Activated T-helper 17 cell treated with anti-CD3 and anti-CD28 coated beads, Interleukin-2, amount 50 U/mL, for 72 hours (primary cell): ENCODE data around the gene ATP5MG. TPM values are rescaled to one million over a fixed set of nuclear protein-coding genes. Genes with fewer than 3 reads are reported as not detected.
A peak's percentile ranks its signal among the peaks of the same experiment; 100 is the strongest.

Experiments
- ATAC-seq: fragments of 150-1000 bp; cut with Tn5 transposase; replicated peaks from 2 replicates; pipeline ENCODE4 v1.10.0; 2021; ENCODE audit warnings: mild to moderate bottlenecking, moderate library complexity
- H3K27ac Mint-ChIP-seq: one replicate; pipeline ENCODE4 v1.8.0; 2022; ENCODE audit warnings: mixed read lengths
- H3K27me3 Mint-ChIP-seq: one replicate; pipeline ENCODE4 v1.8.0; 2022; ENCODE audit warnings: mixed read lengths
- H3K36me3 Mint-ChIP-seq: one replicate; pipeline ENCODE4 v1.8.0; 2022; ENCODE audit warnings: low read depth, mild to moderate bottlenecking, mixed read lengths
- H3K4me1 Mint-ChIP-seq: one replicate; pipeline ENCODE4 v1.8.0; 2022; ENCODE audit warnings: mixed read lengths
- H3K4me3 Mint-ChIP-seq: one replicate; pipeline ENCODE4 v1.8.0; 2022; ENCODE audit warnings: mild to moderate bottlenecking, mixed read lengths
- H3K9me3 Mint-ChIP-seq: one replicate; pipeline ENCODE4 v1.8.0; 2022; ENCODE audit warnings: mixed read lengths
- total RNA-seq, 2 donors: library from RNA; stranded (reverse); gene quantifications; one replicate each; pipeline ENCODE4 v1.2.3, GENCODE V29; 2022

The ATP5MG gene, protein sequence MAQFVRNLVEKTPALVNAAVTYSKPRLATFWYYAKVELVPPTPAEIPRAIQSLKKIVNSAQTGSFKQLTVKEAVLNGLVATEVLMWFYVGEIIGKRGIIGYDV
- 100 to 1,000 TPM; 155 to 275 TPM for total RNA-seq

DNA sequence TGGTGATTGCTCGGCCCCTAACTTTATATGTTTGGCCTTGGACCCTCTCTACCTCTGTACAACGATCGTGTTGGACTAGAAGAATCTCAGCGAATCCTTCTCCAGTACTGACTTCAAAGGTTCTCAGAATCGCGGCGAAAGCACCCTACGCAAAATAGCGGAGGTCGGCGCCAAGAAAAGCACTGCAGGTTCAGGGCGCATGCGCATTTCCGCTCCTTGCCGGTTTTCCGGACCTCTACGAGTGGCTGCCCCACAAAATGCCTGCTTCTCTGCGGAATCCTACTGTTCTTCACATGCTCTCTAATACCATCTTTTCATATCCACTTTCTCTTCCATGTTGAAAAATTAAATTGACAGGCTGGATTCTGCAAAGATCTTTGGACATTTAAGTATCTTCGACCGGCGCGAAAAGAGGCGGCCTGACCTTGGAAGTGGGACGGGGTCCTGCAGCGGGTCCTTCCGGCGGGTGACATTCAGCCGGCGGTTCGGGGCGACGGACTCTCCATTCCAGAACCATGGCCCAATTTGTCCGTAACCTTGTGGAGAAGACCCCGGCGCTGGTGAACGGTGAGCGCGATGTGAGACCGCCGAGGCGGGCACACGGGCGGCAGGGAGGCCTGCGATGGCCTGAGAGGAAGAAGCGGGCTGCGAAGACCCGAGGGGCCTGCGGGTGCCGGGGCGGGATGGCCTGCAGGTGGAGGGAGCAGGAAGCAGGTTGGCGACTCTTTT, at the start of gene ATP5MG:
Gene ATP5MG, plus strand, starts transcription at position 456 of the 729 bp plus-strand sequence. Its CDS starts 60 bp downstream, at position 516.
- Mint-ChIP-seq H3K4me3 (peak within 1 kb of the TSS; percentile 92), H3K4me1 (peaks cover 31% of the 10 kb centered on the region), H3K9me3 (no peaks in the 10 kb centered on the region), H3K27me3 (no peaks in the 10 kb centered on the region), H3K36me3 (peaks cover 90% of the 10 kb centered on the region), H3K27ac (peak within 1 kb of the TSS; percentile 99)
- peak; percentile 72 for ATAC-seq

DNA sequence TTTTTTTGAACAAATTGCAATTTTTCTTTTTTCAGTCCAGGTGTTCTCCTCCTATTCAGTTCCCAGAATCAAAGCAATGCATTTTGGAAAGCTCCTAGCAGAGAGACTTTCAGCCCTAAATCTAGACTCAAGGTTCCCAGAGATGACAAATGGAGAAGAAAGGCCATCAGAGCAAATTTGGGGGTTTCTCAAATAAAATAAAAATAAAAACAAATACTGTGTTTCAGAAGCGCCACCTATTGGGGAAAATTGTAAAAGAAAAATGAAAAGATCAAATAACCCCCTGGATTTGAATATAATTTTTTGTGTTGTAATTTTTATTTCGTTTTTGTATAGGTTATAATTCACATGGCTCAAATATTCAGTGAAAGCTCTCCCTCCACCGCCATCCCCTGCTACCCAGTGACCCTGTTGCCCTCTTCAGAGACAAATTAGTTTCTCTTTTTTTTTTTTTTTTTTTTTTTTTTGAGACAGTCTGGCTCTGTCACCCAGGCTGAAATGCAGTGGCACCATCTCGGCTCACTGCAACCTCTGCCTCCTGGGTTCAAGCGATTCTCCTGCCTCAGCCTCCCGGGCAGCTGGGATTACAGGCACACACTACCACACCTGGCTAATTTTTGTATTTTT, 48.2 kb upstream of the ATP5MG start:
- H3K36me3 Mint-ChIP-seq: peaks cover 68% of the 10 kb centered on the region
- peaks cover 20% of the 10 kb centered on the region for H3K4me1 Mint-ChIP-seq
- no peaks in the 10 kb centered on the region for H3K9me3 Mint-ChIP-seq
- H3K27me3 Mint-ChIP-seq: no peaks in the 10 kb centered on the region
- ATAC-seq: no peak
- H3K27ac Mint-ChIP-seq: peak overlapping the region; percentile 61
- no peak overlapping the region for H3K4me3 Mint-ChIP-seq

DNA sequence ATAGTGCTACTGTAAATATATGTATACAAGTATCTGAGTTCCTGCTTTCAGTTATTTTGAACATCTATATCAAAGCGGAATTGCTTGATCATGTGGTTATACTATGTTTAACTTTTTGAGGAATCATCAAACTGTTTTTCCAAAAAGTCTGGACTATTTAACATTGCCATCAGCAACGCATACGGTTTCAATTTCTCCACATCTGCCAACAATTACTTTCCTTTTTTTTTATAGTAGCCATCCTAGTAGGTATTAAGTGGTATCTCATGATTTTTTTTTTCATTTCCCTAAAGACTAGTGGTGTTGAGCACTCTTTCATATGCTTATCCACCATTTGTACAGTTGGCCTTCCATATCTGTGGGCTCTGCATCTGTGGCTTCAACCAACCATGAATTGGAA, 43.3 kb upstream of the ATP5MG start:
- Mint-ChIP-seq H3K4me3 (peak overlapping the region; percentile 100), H3K27ac (peak overlapping the region; percentile 99), H3K4me1 (peaks cover 26% of the 10 kb centered on the region), H3K36me3 (peaks cover 51% of the 10 kb centered on the region), H3K9me3 (no peaks in the 10 kb centered on the region), H3K27me3 (no peaks in the 10 kb centered on the region)
- ATAC-seq: no peak

DNA sequence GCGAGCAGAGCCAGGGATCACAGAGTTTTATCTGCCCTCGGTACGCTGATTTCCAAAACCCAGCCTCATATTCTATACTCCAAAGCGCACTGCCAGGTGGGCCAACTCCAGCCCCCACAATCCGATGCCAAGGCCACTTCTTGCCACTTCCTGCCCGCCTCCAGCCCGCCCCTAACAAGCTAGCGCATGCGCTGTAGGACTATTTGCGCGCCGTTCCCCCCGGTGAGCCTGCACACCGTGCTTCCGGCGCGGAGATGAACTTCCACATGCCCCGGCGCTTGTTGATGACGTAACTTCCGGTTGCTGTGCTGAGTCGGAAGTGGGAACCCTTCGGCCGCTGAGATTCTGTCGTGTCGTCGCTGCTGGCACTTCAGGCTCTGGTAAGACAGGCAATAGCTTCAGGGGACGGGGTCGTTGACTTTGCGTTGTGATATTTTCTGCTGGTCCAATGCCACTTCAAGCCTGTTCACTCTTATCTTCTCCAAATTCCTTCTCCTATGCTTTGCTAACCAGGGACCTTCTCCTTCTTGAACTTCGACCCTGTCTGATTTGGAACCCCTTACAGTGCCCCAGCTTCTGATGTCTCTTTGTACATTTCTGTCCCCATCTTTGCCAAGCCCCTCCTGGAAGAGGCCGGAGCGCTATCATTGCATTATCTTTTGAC, 42.0 kb upstream of the ATP5MG start, which contains the start of gene UBE4A:
Gene UBE4A, plus strand, starts transcription at position 306 of the 664 bp plus-strand sequence. CDS start 5,481 bp downstream, outside the sequence.
- Mint-ChIP-seq H3K36me3 (peaks cover 51% of the 10 kb centered on the region), H3K9me3 (no peaks in the 10 kb centered on the region), H3K4me3 (peak within 1 kb of the TSS; percentile 100), H3K27me3 (no peaks in the 10 kb centered on the region), H3K4me1 (peaks cover 30% of the 10 kb centered on the region), H3K27ac (peak within 1 kb of the TSS; percentile 99)
- ATAC-seq: peak; percentile 98

DNA sequence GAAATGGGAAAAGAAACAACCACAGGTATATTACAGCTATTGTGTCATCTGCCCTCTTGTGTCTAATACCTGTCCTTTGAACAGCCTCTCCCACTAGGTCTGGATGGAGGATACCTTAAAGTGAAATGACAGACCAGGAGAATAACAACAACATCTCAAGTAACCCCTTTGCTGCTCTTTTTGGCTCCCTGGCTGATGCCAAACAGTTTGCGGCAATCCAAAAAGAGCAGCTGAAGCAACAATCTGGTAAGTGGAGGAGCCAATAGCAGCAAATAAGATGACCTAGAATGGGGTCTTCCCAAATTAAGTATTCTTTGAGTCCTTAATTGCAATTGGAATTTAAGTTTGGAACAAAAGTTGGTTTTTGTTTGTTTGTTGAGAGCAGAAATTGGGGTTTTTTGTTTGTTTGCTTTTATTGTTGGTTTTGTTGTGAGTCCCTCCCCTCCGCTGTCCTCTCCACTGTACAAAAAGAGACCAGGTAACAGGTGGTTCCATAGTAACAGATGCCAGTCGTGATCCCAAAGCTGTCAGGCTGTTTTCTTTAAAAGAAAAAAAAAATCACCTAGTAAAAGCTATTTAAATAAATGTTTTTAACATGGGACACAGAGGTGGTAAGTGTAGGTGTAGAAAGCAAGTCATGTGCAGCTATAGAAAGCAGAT, 36.3 kb upstream of the ATP5MG start:
- peaks cover 91% of the 10 kb centered on the region for H3K36me3 Mint-ChIP-seq

DNA sequence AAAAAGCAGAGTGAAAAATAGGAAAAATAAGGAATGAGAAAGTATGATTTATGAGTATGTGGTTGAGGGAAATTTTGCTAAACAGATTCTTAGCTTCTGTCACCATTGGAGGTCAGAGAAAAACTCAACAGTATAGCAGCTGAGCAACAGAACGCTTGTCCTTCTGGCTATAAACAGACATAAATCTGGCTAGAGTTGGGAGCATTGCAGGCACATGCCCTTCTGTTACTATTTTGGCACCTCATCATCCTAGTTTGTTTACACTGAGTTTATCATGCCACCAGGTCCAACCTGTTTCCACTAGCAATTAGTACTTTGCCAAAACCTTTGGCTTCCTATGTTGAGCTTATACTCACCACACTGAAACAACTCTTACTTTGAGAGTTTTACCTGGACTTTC, 35.1 kb upstream of the ATP5MG start:
- Mint-ChIP-seq H3K4me3 (no peak overlapping the region), H3K27ac (no peak overlapping the region), H3K4me1 (peaks cover 14% of the 10 kb centered on the region), H3K9me3 (no peaks in the 10 kb centered on the region), H3K36me3 (peaks cover 100% of the 10 kb centered on the region), H3K27me3 (no peaks in the 10 kb centered on the region)
- no peak for ATAC-seq

More for the DNA sequence above, 36.3 kb upstream of the ATP5MG start:
- Mint-ChIP-seq H3K9me3 (no peaks in the 10 kb centered on the region), H3K4me1 (peaks cover 15% of the 10 kb centered on the region), H3K4me3 (no peak overlapping the region), H3K27me3 (no peaks in the 10 kb centered on the region), H3K27ac (peak overlapping the region; percentile 42)
- ATAC-seq: no peak

DNA sequence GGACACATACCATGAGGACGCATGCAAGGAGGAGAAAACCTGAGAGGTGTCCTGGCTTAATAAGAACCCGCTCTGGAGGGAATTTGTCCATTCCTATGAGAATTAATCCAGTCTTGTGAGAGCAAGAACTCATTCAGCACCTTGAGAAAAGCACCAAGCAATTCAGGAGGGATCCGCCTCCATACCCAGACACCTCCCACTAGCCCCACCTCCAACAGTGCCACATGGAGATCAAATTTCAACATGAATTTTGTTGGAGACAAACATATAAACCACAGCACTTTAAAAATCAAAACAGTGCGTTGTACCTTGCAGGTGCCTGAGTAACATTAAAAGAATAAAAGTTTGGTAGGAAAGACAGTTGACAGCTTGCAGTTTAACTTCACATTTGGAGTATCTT, 30.6 kb upstream of the ATP5MG start:
- Mint-ChIP-seq H3K27ac (no peak overlapping the region), H3K4me3 (no peak overlapping the region), H3K9me3 (no peaks in the 10 kb centered on the region), H3K27me3 (no peaks in the 10 kb centered on the region), H3K4me1 (no peaks in the 10 kb centered on the region), H3K36me3 (peaks cover 100% of the 10 kb centered on the region)
- ATAC-seq: no peak

DNA sequence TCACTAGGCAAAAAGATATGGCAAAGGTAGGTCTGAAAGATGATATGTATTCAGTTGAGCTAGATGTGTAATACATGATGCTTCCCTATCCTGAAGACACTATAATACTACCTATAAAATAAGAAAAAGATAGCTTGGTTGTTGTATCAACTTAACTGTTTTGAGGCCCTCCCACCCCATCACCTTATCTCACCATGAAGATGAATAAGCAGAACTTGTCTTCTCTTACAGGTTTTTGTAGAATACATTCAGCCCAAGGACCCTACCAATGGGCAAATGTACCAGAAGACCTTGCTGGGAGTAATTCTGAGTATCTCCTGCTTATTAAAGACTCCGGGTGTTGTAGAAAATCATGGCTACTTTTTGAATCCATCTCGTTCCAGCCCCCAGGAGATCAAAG, 28.1 kb upstream of the ATP5MG start:
- Mint-ChIP-seq H3K36me3 (peaks cover 100% of the 10 kb centered on the region), H3K9me3 (no peaks in the 10 kb centered on the region), H3K4me3 (no peak overlapping the region), H3K27me3 (no peaks in the 10 kb centered on the region), H3K27ac (no peak overlapping the region), H3K4me1 (no peaks in the 10 kb centered on the region)
- no peak for ATAC-seq

DNA sequence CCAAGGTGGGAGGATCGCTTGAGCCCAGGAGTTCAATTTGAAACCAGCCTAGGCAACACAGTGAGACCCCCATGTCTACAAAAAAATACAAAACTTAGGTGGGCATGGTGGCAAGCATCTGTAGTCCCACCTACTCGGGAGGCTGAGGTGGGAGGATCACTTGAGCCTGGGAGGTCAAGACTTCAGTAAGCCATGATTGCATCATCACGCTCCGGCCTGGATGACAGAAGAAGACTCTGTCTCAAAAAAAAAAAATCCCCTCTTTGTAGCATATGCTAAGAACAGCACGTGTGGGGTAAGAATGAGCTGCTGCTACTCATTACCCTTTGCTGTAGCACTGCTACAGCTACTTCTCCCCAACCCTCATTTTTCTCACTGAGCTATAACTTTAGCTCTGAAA, 27.5 kb upstream of the ATP5MG start:
- Mint-ChIP-seq H3K4me1 (no peaks in the 10 kb centered on the region), H3K36me3 (peaks cover 100% of the 10 kb centered on the region), H3K27ac (no peak overlapping the region), H3K4me3 (no peak overlapping the region), H3K27me3 (no peaks in the 10 kb centered on the region), H3K9me3 (no peaks in the 10 kb centered on the region)
- no peak for ATAC-seq

DNA sequence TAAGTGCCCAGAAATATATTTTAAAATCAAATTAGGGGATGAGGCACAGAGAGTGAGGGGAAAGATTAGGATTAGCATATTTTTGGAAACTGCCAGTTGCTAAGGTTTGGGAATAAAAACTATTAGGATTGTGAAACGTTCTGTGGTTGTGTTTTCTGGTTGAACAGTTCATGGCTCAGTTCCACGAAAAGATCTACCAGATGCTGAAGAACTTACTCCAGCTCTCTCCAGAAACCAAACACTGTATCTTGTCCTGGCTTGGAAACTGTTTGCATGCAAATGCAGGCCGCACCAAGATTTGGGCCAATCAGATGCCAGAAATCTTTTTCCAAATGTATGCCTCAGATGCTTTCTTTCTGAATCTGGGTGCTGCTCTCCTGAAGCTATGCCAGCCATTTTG, 26.7 kb upstream of the ATP5MG start:
- H3K27me3 Mint-ChIP-seq: no peaks in the 10 kb centered on the region
- ATAC-seq: no peak
- H3K4me3 Mint-ChIP-seq: no peak overlapping the region
- no peaks in the 10 kb centered on the region for H3K9me3 Mint-ChIP-seq
- H3K36me3 Mint-ChIP-seq: peaks cover 100% of the 10 kb centered on the region
- H3K4me1 Mint-ChIP-seq: no peaks in the 10 kb centered on the region
- H3K27ac Mint-ChIP-seq: no peak overlapping the region

DNA sequence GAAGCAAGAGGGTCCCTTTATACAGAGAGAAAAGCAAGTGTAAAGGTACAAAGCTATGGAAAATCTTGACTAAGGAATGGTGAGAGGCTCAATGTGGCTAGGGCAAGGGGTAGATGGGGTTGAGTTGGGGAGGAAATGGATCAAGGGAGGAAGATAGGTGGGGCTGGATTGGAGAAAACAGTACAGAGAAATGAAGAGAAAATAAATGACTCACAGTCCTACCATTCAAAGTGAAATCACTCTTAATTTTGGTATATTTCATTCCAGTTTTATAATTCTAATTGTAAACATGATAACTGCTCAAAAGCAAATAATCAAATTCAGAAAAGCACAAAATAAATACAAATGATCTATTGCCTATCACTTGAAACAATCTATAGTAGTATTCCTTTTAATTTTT, 25.4 kb upstream of the ATP5MG start:
- no peak for ATAC-seq
- Mint-ChIP-seq H3K27ac (peak overlapping the region; percentile 66), H3K9me3 (no peaks in the 10 kb centered on the region), H3K36me3 (peaks cover 99% of the 10 kb centered on the region), H3K4me1 (no peaks in the 10 kb centered on the region), H3K27me3 (no peaks in the 10 kb centered on the region), H3K4me3 (no peak overlapping the region)

DNA sequence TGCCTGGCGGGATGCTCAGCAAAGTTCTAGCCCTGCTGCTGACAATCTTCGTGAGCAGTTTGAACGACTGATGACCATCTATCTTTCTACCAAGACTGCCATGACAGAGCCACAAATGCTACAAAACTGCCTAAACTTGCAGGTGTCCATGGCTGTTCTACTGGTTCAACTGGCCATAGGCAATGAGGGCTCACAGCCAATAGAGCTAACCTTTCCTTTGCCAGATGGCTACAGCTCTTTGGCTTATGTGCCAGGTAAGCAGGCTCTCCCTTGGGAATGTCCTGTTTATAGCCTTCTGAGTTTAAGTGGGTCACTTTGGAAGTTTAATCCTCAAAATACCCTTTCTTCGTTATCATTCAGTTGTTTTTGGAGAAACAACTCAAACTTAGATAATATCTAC, 21.9 kb upstream of the ATP5MG start:
- no peaks in the 10 kb centered on the region for H3K27me3 Mint-ChIP-seq

DNA sequence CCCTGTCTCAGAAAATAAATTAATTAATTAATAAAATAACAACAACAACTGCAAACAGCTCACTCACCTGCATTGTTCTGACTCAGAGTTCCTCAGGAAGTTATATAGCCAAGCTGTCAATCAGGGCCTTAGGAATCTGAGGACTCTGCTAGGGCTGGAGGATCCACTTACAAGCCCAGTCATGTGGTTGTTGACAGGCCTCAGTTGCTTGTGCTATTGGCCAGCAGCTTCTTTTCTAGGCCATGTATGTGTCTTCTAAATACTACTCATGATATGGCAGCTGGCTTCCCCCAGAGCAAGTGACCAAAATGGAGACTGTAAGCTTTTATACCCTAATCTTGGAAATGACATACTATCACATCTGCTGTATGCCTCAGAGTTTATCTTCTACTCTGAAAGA, 20.8 kb upstream of the ATP5MG start:
- Mint-ChIP-seq H3K9me3 (no peaks in the 10 kb centered on the region), H3K27me3 (no peaks in the 10 kb centered on the region), H3K4me1 (no peaks in the 10 kb centered on the region), H3K4me3 (no peak overlapping the region), H3K36me3 (peaks cover 99% of the 10 kb centered on the region), H3K27ac (no peak overlapping the region)
- ATAC-seq: no peak

More for the DNA sequence above, 21.9 kb upstream of the ATP5MG start:
- Mint-ChIP-seq H3K9me3 (no peaks in the 10 kb centered on the region), H3K36me3 (peaks cover 99% of the 10 kb centered on the region), H3K27ac (no peak overlapping the region), H3K4me1 (no peaks in the 10 kb centered on the region), H3K4me3 (no peak overlapping the region)
- ATAC-seq: no peak

DNA sequence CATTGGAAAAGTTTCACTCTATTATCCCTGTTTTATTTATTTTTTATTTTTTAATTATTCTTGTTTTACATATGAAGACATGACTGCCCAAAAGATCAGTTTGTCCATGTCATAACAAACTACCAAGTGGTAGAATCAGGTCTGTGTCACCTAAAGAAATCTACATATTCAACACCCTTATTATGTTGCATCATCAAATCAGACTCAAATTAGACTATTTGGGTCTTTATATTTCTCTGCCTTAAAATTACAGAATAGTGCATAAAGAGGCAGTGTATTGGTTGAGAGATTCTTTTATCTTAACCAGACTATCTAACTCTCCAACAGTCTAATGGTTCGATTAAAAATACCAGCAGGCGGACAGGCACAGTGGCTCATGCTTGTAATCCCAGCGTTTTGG, 18.5 kb upstream of the ATP5MG start:
- H3K4me1 Mint-ChIP-seq: no peaks in the 10 kb centered on the region
- no peak overlapping the region for H3K27ac Mint-ChIP-seq
- no peak for ATAC-seq
- no peaks in the 10 kb centered on the region for H3K27me3 Mint-ChIP-seq
- peaks cover 99% of the 10 kb centered on the region for H3K36me3 Mint-ChIP-seq
- H3K9me3 Mint-ChIP-seq: no peaks in the 10 kb centered on the region
- no peak overlapping the region for H3K4me3 Mint-ChIP-seq
